HT1080 (cell line): Measurements from ENCODE around the gene FBXO5. TPM values are rescaled to one million over a fixed set of nuclear protein-coding genes. Genes with fewer than 3 reads are reported as not detected.
"Not testable (repeated sequence)": the region's sequence is repeated elsewhere in the genome, so short reads cannot be mapped to it uniquely, and the experiment has no call there.

ENCODE experiments used
- DNase-seq: peaks from one replicate; pipeline ENCODE4 v3.0.0-alpha.2; 2015; ENCODE audit warnings: low read depth
- polyA plus RNA-seq, 2 experiments: library from polyadenylated mRNA; depleted of rRNA; stranded (reverse); fragments of >200 nt; gene quantifications; 2 replicates each; pipeline ENCODE4 v1.2.3, GENCODE V29; 2015
- total RNA-seq: library from RNA; depleted of rRNA; stranded (reverse); fragments of >200 nt; shearing (Covaris generic); gene quantifications from 2 replicates; pipeline ENCODE4 v1.2.3, GENCODE V29; 2014; rRNA removed

FBXO5 gene, protein sequence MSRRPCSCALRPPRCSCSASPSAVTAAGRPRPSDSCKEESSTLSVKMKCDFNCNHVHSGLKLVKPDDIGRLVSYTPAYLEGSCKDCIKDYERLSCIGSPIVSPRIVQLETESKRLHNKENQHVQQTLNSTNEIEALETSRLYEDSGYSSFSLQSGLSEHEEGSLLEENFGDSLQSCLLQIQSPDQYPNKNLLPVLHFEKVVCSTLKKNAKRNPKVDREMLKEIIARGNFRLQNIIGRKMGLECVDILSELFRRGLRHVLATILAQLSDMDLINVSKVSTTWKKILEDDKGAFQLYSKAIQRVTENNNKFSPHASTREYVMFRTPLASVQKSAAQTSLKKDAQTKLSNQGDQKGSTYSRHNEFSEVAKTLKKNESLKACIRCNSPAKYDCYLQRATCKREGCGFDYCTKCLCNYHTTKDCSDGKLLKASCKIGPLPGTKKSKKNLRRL
- 32.1 and 38.7 TPM in 2 replicates for total RNA-seq
- polyA plus RNA-seq (2015; cell fraction: cytosol; rRNA removed): 34.2 and 35.4 TPM in 2 replicates
- polyA plus RNA-seq (2015; cell fraction: nucleus; rRNA removed): 47.3 and 48.4 TPM in 2 replicates

DNA sequence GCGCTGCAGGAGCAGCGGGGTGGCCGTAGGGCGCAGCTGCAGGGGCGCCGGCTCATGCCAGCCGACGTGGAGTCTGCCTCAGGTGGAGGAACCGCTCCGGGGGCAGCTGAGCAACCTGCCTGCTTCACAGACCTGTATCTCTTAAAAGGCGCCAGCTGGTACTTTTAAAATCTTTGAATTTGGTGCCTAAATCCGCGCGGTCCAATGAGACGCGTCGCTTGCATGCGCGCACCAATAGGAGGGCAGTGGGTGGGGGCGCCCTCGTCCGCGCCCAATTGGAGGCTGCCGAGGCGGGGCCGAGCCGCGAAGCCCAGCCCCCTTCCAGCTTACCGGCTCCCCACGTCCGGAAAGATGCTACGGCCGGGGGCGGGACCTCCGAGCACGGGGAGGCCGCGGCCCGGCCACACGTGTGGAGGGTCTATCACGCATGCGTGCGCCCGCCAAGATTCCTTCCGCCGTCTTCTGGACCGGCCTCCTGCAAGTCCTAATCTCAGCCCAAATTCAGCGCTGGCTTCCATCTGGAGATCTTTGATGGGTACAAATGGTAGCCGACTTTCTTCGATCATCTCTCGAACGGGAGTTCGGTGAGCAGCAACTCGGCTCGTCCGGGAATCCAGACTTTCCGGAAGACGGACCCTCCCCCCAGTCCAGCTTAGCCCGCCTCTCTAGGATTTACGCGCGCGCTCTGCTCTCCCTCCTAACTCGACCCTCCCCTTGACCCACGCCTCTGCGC lies at the start of gene FBXO5:
TSS of gene FBXO5 (minus strand) at position 138 of the 733 bp plus-strand sequence. CDS start at position 56, 82 bp downstream.
- DNase-seq: peak; percentile 99

DNA sequence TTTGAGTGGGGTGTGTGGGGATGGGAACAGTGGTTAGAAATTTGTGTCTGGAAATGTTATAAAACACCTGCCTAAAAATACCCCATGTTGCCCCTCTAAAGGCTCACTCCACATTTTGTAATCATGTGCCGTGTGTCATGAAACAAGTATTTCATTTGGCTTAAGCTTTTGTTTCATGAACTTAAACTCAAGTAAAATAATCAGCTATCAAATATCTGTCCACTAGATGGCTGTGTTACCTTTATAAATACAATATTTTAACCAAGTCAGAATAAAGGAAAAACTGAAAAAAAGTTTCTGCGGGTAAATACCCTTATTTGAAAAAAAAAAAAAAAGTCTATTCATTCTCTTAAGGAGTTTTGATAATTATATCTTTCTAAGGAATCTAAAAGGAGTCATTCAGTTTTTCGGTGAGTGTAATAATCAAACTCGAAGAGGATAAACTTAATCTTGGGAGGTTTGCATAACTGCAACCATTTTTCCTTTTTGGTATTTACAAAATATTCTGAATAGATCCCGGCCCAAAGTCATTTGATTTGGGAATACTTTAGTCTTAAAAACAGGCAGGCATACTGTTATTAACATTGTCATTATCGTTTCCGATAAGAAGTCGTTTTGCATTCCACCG lies 49.5 kb upstream of the FBXO5 start:
- DNase-seq: peak; percentile 64

DNA sequence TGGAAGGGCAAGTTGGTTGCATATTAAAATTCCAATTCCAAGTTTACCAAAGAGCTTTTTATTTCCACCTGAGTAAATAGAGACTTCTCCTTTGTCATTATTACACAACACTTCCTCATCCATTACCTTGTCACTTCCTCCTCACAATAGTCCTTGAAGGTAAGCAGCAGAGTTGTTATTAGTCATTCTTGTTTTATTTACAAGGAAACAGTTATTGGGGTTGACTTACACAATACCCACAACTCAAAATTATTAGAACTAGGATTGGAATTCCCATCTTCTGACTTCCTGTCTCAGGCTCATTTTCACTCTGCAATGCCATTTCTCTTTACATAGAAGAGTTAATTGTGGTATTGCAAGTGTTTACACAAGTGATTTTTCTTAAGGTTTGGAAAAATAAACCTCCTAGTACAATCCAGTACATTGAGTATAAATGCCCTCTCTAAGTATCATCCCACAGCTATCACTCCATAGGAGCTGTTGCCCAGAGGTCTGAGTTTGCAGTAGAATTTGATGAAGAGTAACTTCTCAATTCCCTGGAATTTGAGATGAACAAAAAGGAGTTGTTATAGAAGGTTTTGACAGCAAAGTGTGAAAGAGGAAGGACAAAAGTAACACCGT lies 48.6 kb upstream of the FBXO5 start:
- peak; percentile 32 for DNase-seq

DNA sequence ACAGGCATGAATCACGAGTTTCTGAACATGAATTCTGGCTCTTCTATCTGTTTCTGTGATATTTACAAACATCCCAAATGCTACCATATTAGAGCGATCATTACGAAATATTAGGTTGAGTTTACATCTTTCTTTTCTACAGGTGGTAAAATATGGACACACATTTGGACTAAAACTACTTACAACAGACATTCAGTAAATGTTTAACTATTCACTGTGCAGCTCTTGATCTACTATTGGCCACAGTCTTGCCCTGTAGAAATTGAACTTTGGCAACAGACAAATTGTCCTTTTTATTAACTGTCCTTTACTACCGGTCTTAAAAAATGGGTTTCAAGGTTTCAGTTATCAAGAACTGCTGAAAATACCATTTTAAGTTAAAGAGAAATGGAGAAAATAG lies 46.1 kb upstream of the FBXO5 start:
- no peak for DNase-seq

DNA sequence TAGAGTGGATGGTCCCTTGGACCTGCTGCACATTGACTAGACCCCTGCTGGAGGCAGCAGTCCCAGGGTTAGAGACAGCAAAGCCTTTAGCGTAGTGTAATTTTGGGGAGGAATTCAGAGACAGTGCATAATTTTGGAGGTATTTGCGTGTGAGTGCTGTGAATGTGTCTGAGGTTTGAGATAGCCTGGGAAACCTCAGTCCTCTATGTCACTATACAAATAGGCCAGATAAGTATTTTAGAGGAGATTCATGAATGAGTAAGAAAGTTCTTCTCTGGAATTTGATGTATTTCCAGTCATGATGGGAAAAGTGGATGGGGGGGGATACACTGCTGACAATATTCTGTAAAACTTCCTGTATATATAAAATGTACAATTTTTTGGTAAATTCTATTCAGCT lies 45.4 kb upstream of the FBXO5 start:
- no peak for DNase-seq

DNA sequence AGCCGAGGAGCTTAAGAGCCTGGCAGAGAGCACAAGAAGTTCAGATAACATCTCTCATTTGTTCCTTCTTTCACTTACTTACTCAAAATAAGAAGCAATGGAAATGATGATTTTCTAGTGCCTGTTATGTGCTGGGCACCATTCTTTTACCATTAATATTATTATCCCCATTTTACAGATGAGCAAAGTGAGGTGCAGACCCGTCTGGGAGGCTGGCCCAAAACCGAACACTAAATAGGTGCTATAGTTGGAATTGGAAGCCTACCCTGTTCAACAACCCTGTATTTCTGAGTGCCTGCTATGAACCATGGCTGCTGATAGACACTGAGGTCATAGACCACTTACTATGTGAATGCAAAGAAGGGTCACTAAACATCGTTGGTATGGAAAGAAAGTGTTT lies 44.6 kb upstream of the FBXO5 start:
- DNase-seq: no peak

DNA sequence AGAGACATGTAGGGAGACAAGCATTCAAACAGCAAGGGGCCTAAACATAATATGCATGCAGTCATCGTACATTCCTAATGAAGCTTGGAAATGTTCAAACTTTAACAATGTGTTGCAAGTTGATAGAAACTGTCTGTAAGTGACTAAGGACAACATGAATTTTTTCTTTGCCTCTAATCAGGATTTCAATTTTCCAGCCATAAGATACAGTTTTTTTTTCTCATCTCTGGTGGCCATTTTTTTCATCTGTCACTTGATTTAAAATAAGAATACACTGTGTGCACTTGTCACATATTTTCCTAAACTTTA lies 41.8 kb upstream of the FBXO5 start:
- DNase-seq: no peak

DNA sequence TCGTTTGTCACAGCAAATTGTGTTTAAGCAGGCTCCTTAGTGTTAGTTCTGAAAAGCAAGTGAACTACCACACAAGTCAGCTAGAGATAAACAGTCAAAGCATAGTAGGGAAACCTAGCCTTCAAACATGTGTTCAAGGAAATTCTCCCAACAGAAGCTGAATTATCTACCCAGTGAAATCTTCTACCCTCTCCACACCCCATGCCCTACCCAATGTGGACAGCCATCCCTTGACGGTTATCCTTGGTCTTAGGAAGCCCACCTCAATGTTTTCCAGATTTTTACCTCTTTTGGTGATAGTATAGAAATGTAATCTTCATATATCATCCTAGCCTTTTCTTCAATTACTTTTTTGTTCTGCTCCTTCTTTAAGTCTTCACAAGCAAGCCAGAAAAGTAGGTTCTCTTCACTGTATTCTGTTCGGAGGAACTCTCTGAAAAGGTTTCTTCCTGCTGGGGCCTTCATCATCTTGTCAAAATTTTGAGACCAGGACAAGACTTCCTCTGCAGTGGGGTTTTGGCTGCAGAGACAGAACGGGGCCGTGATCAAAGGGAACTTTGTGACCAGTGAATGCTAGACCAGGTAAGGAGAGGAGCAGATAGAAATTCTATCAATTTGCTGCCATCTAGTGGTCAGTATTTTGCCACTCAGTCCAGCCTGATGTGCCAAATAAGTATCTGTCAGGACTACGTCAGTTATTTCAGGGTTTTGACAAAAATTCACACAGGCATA lies 41.3 kb upstream of the FBXO5 start:
- DNase-seq: peak; percentile 68

DNA sequence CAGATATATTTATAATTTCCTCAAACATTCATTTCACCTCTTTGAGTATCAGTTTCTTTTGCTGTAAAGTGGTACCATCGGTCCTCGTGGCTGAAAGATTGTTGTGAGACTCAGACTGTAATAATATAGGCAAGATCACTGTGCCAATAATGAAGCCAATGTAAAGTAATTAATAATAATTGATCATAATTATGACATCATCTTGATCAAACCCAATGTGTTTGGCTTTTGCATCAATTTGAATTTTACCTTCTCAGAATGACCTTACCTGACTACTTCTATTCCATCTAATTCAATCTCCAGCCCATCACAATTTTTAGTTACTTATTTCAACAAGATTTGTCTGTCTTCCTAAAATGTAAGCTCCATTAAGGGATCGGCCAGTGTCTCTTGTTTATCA lies 35.5 kb upstream of the FBXO5 start:
- no peak for DNase-seq

DNA sequence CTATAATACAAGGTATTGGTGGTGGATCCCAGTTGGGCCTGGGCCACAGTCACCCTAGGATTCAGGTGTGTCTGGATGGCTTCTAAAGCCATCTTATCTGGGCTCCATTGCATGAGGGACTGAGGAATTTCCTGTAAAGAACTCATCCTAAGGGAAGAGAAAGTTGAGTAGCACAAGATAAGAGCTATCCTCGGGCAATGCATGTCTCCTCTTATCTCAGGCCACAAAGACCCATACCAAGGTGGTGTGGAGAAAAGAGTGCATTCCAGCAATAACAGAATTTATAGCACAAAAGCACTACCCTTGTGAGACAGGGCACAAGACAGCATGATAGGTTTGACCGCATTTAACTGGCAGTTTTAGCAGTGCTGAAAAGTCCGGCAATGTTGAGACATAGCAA lies 34.0 kb upstream of the FBXO5 start:
- no peak for DNase-seq

DNA sequence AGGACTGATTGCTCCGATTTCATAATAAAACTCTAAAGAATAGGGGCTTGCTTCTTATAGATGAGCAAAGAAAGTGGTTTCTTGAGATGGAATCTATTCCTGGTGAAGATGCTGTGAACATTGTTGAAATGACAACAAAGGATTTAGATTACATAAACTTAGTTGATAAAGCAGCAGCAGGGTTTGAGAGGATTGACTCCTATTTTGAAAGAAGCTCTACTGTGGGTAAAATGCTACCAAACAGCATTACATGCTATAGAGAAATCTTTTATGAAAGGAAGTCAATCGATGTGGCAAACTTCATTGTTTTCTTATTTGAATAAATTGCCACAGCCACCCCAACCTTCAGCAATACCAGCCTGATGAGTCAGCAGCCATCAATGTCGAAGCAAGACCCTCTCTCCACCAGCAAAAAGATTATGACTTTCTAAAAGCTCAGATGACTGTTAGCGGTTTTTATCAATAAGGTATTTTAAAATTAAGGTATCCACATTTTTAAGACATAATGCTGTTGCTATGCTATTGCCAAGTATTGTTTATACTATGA lies 32.3 kb upstream of the FBXO5 start:
- DNase-seq: peak; percentile 46

DNA sequence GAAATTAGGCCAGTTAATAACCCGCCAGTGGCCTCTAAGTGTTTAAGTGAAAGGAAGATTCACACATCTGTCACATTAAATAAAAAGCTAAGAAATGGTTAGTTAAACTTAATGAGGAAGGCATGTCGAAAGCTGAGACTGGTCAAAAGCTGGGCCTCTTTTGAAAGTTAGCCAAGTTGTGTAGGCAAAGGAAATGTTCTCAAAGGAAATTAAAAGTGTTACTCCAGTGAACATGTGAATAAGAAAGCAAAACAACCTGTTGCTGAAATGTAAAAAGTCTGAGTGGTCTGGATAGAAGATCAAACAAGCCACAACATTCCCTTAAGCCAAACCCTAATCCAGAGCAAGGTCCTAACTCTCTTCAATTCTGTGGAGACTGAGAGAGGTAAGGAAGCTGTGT lies 30.6 kb upstream of the FBXO5 start:
- DNase-seq: no peak

DNA sequence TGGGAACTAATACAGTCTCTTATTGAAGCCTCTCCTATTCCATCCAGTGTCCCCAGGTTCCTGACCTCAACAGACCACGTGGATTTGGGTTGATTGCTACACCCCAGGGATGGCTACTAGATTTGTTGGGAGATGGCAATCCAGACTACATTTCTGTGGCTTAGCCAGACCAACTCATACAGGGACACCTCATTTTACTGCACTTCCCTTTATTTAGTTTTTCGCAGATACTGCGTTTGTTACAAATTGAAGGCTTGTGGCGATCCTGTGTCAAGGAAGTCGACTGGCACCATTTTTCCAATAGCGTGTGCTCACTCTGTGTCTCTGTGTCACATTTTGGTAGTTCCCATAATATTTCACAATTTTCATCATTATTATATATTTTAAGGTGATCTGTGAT lies 30.0 kb upstream of the FBXO5 start:
- no peak for DNase-seq

DNA sequence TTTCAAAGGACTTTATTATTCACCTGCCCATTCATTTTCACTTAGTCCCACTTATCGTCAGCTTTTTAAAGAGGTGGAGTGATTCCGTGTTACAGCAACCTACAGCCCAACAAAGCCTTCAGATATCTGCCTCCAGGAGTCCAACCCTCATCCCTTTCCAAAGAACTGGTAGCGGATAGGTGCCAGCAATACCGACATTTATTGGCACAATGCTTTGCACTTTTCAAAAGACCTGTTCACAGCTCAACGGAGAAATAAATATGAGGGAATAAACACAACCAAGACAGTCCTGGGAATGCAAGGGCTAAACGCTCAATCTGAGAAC lies 20.5 kb upstream of the FBXO5 start:
- no peak for DNase-seq

DNA sequence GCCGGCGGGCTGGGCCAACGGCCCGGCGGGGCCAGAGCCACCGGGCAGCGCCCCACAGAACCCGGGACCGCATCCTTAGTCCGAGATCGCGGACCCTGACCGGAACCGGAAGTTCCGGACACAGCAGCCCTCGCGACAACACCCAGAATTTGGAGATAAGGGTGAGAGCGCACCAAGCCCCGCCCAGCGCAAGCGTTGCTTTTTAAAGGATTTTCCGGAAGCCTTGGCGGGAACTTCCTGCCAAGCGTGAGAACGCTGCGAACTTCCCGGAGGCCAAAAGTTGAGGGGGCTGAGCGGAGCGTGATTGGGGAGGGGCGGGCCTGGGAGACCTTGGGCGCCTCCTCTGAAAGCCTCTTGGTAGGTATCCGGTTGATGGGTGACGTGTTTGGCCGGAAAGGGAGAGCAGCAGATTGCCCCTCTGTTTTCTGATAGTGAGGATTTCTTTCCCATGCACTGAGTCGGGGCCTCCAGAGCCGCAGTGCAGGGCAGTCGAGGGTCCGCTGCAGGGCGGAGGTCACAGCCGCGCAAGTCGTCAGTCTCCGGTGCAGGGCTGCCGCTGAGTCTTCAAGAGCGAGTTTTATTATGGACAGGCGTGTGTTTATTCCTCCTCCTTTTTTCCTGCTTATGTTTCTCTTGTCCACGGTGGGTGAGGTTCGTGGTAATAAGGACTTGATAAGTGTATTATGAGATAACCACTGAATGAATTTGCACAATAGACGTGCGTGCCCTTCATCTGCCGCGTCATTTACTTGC lies 19.9 kb upstream of the FBXO5 start, which contains the start of gene MTRF1L:
TSS of gene MTRF1L (minus strand) at position 97 of the 753 bp plus-strand sequence. CDS start at position 73, 24 bp downstream.
- DNase-seq: peak; percentile 98

DNA sequence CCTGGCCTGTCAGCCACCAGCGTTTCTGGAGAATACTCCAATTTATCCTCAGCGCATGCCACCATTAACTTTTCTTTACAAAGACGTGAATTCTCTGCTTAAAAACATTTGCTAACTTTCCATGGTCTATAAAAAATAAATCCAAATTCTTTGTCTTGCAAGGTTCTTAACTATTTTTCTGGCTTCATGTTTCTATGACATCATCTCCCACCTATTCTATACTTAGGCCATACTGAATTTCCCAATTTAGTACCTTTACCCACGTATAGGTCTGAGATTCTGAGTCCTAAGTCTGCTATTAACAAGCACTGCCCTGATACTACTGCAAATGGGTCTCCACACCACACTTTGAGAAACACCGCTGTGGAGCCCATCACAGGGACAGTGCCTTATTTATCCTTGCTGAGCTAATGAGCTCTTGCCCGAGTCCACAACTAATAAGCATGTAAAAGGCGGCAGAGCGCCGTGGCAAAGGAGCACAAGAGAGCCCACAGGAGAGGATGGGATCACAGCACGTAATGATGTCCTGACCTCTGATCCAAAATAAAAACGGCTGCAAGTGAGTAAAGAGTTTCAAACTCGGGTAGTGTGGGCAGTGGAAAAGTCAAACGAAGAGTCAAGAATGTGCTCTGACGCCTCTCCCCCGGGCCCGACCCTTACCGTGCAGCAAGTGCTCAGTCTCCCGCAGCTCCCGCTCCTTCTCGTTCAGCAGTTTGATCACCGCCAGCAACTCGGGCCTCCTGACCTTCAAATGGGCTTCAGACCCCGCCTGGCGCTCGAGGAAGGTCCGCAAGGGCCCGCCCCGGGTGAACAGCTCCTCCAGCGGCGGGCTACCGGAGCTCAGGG lies 19.1 kb upstream of the FBXO5 start:
- DNase-seq: peak; percentile 19

DNA sequence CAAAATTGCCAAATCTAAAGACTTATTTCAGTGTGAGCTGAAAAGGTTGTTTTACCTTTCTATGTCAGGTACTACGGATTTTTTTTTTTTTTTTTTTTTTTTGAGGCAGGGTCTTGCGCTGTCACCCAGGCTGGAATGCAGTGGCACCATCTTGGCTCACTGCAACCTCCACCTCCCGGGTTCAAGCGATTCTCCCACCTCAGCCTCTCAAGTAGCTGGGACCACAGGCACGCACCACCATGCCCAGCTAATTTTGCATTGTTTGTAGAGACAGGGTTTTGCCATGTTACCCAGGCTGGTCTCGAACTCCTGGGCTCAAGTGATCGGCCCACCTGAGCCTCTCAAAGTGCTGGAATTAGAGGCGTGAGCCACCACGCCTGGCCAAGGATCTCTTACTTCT lies 17.9 kb upstream of the FBXO5 start:
- not testable (repeated sequence) for DNase-seq

DNA sequence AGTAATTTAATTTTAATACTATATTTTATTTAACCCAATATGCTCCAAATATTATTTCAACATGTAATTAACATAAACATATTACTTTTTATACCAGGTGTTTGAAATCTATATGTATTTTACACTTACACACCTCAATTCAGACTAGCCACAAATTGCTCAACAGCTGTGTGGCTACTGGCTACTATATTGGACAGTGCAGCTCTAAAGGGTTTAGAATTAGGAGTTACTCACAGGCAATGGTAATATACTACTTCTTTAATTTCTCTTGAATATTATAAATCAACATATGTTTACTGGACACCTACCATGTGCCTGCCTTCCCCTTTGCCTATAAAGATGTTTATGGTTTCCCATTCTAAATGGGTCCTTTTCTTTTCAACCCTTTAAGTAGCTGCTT lies 17.4 kb upstream of the FBXO5 start:
- no peak for DNase-seq

DNA sequence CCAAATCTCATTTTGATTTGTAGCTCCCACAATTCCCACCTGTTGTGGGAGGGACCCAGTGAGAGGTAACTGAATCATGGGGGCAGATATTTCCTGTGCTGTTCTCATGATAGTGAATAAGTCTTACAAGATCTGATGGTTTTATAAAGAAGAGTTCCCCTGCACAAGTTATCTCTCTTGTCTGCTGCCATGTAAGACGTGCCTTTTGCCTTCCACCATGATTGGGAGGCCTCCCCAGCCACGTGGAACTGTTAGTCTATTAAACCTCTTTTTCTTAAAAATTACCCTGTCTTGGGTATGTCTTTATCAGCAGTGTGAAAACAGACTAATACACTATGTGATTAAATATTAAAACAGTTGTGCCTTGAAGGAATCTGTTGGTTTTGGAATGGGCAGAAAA lies 16.7 kb upstream of the FBXO5 start:
- DNase-seq: not testable (repeated sequence)
